HepG2 (cell line): Measurements from ENCODE around the gene C17orf58. TPM values are rescaled to one million over a fixed set of nuclear protein-coding genes. Genes with fewer than 3 reads are reported as not detected.

Source experiments
- ATF7 ChIP-seq, 2 experiments: fragments of 450-650 bp in 1 of 2; sonication (generic) in 1 of 2; formaldehyde crosslinking in 1 of 2; IDR thresholded peaks; 2 replicates each; pipeline versions ENCODE4 v1.4.0 to v1.6.1; 2016 to 2020; ENCODE audit warnings: antibody characterized with exemption in 1 of 2, mild to moderate bottlenecking in 1 of 2, missing genetic modification reagents in 1 of 2
- CBX1 ChIP-seq: IDR thresholded peaks from one replicate; pipeline ENCODE4 v1.6.1; 2016; ENCODE audit warnings: antibody characterized with exemption, low read depth
- ELF3 ChIP-seq: IDR thresholded peaks from 2 replicates; pipeline ENCODE4 v1.6.1; 2016; ENCODE audit warnings: missing genetic modification reagents, missing compliant biosample characterization
- EZH2 ChIP-seq: conservative IDR thresholded peaks from 2 replicates; pipeline ENCODE4 v1.6.1; 2012; ENCODE audit warnings: mild to moderate bottlenecking, low read depth, low read length, moderate library complexity
- FOXO4 ChIP-seq: sonication (generic); formaldehyde crosslinking; conservative IDR thresholded peaks from 2 replicates; pipeline ENCODE4 v1.8.1; 2023; ENCODE audit warnings: missing genetic modification reagents
- GATAD1 ChIP-seq: IDR thresholded peaks from 2 replicates; pipeline ENCODE4 v1.6.1; 2016; ENCODE audit warnings: missing genetic modification reagents, missing compliant biosample characterization
- NFYC ChIP-seq: IDR thresholded peaks from 2 replicates; pipeline ENCODE4 v1.6.1; 2016; ENCODE audit warnings: missing genetic modification reagents, missing compliant biosample characterization
- SMAD3 ChIP-seq: sonication (generic); formaldehyde crosslinking; IDR thresholded peaks from 2 replicates; pipeline ENCODE4 v1.4.0; 2020; ENCODE audit warnings: missing genetic modification reagents
- SOX5 ChIP-seq: IDR thresholded peaks from 2 replicates; pipeline ENCODE4 v1.6.1; 2016; ENCODE audit warnings: borderline replicate concordance
- TBP ChIP-seq: sonication (generic); formaldehyde crosslinking; IDR thresholded peaks from 2 replicates; pipeline ENCODE4 v1.5.0; 2020; ENCODE audit warnings: missing genetic modification reagents
- TIGD3 ChIP-seq: sonication (generic); formaldehyde crosslinking; IDR thresholded peaks from 2 replicates; pipeline ENCODE4 v1.5.1; 2020; ENCODE audit warnings: mild to moderate bottlenecking, missing genetic modification reagents, borderline replicate concordance
- ZNF101 ChIP-seq: sonication (generic); formaldehyde crosslinking; IDR thresholded peaks from 2 replicates; pipeline ENCODE4 v1.4.0; 2020; ENCODE audit warnings: mild to moderate bottlenecking, low read depth, missing genetic modification reagents, borderline replicate concordance
- polyA plus RNA-seq, 8 experiments: library from polyadenylated mRNA; depleted of rRNA in 3 of 8; stranded (reverse) in 7 of 8; unstranded in 1 of 8; fragments of >200 nt; fragmentation: Illumina TruSeq in 4 of 8; extraction: Trizol in 4 of 8; gene quantifications; 2 replicates each; pipeline versions ENCODE4 v1.2.1 to v1.2.3, GENCODE V29; 2011 to 2016; ENCODE audit warnings: low read depth in 4 of 8, missing spikeins in 1 of 8, mixed read lengths in 1 of 8; ENCODE audit not compliant: insufficient read depth in 1 of 8
- total RNA-seq, 5 experiments: library from RNA; depleted of rRNA; stranded (reverse); fragments of >200 nt; fragmentation: Illumina TruSeq; extraction: Trizol; gene quantifications; 2 replicates each; pipeline ENCODE4 v1.2.3, GENCODE V29; 2016; ENCODE audit warnings: low read depth in 1 of 5
- TF ChIP-seq, protein P1 (sequence below): IDR thresholded peaks from 2 replicates; pipeline ENCODE4 v1.6.1; 2012; ENCODE audit warnings: inconsistent platforms
- TF ChIP-seq, protein P2 (sequence below): IDR thresholded peaks from 2 replicates; pipeline ENCODE4 v1.6.1; 2016; ENCODE audit warnings: missing biosample characterization, missing genetic modification reagents, low read depth
- TF ChIP-seq, protein P3 (sequence below), 2 experiments: sonication (generic) in 1 of 2; formaldehyde crosslinking in 1 of 2; IDR thresholded peaks; 2 replicates each; pipeline versions ENCODE4 v1.6.1 to v1.9.0; 2014 to 2022; ENCODE audit warnings: antibody characterized with exemption in 1 of 2, borderline replicate concordance in 1 of 2, inconsistent platforms in 1 of 2, low read depth in 1 of 2, missing genetic modification reagents in 1 of 2
- TF ChIP-seq, protein P4 (sequence below): sonication (generic); formaldehyde crosslinking; IDR thresholded peaks from 2 replicates; pipeline ENCODE4 v1.5.0; 2020; ENCODE audit warnings: missing genetic modification reagents, mild to moderate bottlenecking, borderline replicate concordance

Gene C17orf58
- total and polyA plus RNA-seq, 2 of the 13 experiments (the other 11 are each of a cell fraction or from before 2014, with no cell fraction given), result 15.6 to 15.8 TPM

DNA sequence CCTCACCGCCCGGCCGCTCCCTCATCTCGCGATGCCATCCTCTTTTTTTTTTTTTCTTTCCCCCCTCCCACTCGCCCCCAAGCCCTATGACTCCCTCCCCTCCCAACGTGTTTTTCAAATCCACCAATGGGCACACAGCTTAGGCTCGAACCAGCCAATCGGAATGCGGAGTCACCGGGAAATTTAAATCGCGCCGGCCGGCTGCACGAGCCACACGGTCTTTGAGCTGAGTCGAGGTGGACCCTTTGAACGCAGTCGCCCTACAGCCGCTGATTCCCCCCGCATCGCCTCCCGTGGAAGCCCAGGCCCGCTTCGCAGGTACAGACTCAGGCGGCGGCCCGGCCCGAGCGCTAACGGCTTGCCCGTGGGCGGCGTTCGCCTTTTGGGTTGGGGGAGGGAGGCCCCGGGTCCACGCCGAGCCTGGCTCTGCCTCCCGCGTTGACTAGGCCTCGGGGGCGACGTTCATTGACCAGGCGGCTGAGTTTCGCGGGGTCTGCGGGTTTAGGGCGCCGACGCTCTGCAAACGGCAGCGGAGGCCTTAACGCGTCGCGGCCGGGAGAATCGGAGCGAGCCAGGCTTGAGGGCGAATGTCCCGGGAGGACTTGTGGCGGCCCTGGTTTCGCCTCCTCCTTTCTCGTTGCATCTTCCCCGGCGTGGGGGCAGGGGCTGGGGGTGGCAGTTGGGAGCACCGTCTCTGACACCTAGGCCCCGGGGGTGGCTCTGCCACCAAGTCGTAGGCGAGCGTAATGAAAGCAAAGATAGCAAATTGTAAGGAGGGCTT, 39.4 kb upstream of the C17orf58 start, which contains the start of gene KPNA2 (continued):
- peak; percentile 95; the same call in 1 of the 2 replicates for TF ChIP-seq FOXO4 (CRISPR knock-in tag)
- TF ChIP-seq, protein P1, sequence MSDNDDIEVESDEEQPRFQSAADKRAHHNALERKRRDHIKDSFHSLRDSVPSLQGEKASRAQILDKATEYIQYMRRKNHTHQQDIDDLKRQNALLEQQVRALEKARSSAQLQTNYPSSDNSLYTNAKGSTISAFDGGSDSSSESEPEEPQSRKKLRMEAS, result peak; percentile 98
- TF ChIP-seq ATF7 (IDR thresholded peaks at IDR 0.05), result peak; percentile 12; the same call in 1 of the 2 replicates
- TF ChIP-seq ATF7 (CRISPR knock-in tag; IDR thresholded peaks at IDR 0.05), result 0 out of 2 replicates have a peak, but pooled peaks have one; percentile 62
- TF ChIP-seq TBP, result no peak
- TF ChIP-seq CBX1, result no peak
- TF ChIP-seq GATAD1 (CRISPR knock-in tag), result peak; percentile 38
- TF ChIP-seq, protein P2, sequence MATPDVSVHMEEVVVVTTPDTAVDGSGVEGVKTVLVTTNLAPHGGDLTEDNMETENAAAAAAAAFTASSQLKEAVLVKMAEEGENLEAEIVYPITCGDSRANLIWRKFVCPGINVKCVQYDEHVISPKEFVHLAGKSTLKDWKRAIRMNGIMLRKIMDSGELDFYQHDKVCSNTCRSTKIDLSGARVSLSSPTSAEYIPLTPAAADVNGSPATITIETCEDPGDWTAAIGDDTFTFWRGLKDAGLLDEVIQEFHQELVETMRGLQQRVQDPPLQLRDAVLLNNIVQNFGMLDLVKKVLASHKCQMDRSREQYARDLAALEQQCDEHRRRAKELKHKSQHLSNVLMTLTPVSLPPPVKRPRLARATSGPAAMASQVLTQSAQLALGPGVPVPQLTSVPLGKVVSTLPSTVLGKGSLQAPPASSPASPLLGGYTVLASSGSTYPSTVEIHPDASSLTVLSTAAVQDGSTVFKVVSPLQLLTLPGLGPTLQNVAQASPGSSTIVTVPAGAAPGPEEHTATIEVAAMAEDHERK (CRISPR knock-in tag), result no peak
- TF ChIP-seq TIGD3 (CRISPR knock-in tag), result peak; percentile 74; the same call in 1 of the 2 replicates
- peak; percentile 70 for TF ChIP-seq ELF3 (CRISPR knock-in tag)
- TF ChIP-seq EZH2, result no peak
- TF ChIP-seq, protein P3, sequence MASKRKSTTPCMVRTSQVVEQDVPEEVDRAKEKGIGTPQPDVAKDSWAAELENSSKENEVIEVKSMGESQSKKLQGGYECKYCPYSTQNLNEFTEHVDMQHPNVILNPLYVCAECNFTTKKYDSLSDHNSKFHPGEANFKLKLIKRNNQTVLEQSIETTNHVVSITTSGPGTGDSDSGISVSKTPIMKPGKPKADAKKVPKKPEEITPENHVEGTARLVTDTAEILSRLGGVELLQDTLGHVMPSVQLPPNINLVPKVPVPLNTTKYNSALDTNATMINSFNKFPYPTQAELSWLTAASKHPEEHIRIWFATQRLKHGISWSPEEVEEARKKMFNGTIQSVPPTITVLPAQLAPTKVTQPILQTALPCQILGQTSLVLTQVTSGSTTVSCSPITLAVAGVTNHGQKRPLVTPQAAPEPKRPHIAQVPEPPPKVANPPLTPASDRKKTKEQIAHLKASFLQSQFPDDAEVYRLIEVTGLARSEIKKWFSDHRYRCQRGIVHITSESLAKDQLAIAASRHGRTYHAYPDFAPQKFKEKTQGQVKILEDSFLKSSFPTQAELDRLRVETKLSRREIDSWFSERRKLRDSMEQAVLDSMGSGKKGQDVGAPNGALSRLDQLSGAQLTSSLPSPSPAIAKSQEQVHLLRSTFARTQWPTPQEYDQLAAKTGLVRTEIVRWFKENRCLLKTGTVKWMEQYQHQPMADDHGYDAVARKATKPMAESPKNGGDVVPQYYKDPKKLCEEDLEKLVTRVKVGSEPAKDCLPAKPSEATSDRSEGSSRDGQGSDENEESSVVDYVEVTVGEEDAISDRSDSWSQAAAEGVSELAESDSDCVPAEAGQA (IDR thresholded peaks at IDR 0.05; ENCODE audit: low read depth), result peak; percentile 32
- TF ChIP-seq, protein P3 (CRISPR knock-in tag; IDR thresholded peaks at IDR 0.05; ENCODE audit: borderline replicate concordance), result no peak; the same call in 1 of the 2 replicates
- TF ChIP-seq SOX5 (CRISPR knock-in tag), result no peak; the same call in 1 of the 2 replicates
- peak; percentile 89 for TF ChIP-seq NFYC (CRISPR knock-in tag)
- TF ChIP-seq, protein P4, sequence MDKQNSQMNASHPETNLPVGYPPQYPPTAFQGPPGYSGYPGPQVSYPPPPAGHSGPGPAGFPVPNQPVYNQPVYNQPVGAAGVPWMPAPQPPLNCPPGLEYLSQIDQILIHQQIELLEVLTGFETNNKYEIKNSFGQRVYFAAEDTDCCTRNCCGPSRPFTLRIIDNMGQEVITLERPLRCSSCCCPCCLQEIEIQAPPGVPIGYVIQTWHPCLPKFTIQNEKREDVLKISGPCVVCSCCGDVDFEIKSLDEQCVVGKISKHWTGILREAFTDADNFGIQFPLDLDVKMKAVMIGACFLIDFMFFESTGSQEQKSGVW (CRISPR knock-in tag), result no peak
- peak; percentile 81 for TF ChIP-seq SMAD3
- no peak for TF ChIP-seq ZNF101 (CRISPR knock-in tag)
